HG02943 (cell line): ENCODE measurements around the gene SERAC1.
A peak's percentile ranks its signal among the peaks of the same experiment; 100 is the strongest.
"Not testable (repeated sequence)": the region's sequence is repeated elsewhere in the genome, so short reads cannot be mapped to it uniquely, and the experiment has no call there.

ENCODE experiments used
- ATAC-seq: cut with Tn5 transposase; IDR thresholded peaks from one replicate; pipeline ENCODE4 v1.9.1; 2021; ENCODE audit warnings: mild to moderate bottlenecking, low read depth, moderate library complexity; ENCODE audit not compliant: unreplicated experiment

SERAC1 gene

GRCh38 chr6:158168040-158168289, at the start of gene SERAC1:
Gene SERAC1 (minus strand): TSS chr6:158168262. CDS start chr6:158158363, 9,899 bp downstream.
- ATAC-seq: no peak

- peak; percentile 82 for ATAC-seq
Measured at GRCh38 chr6:158213925-158214674, 46.0 kb upstream of the SERAC1 start.

GRCh38 chr6:158211273-158212055, 43.4 kb upstream of the SERAC1 start:
- no peak for ATAC-seq

GRCh38 chr6:158209582-158210333, 41.7 kb upstream of the SERAC1 start:
- not testable (repeated sequence) for ATAC-seq

GRCh38 chr6:158208226-158209030, 40.4 kb upstream of the SERAC1 start:
- ATAC-seq: not testable (repeated sequence)

GRCh38 chr6:158207422-158207788, 39.3 kb upstream of the SERAC1 start:
- ATAC-seq: no peak

- ATAC-seq: no peak
Measured at GRCh38 chr6:158206740-158207421, 38.8 kb upstream of the SERAC1 start.

- ATAC-seq: no peak
Measured at GRCh38 chr6:158205169-158205944, 37.3 kb upstream of the SERAC1 start.

GRCh38 chr6:158198461-158198860, 30.4 kb upstream of the SERAC1 start:
- ATAC-seq: no peak

- no peak for ATAC-seq
Measured at GRCh38 chr6:158194487-158195280, 26.6 kb upstream of the SERAC1 start.

GRCh38 chr6:158191761-158192160, 23.7 kb upstream of the SERAC1 start:
- ATAC-seq: no peak

- ATAC-seq: no peak
Measured at GRCh38 chr6:158191032-158191431, 23.0 kb upstream of the SERAC1 start.

- ATAC-seq: no peak
Measured at GRCh38 chr6:158188591-158188990, 20.5 kb upstream of the SERAC1 start.

GRCh38 chr6:158185729-158186456, 17.8 kb upstream of the SERAC1 start:
- ATAC-seq: no peak

GRCh38 chr6:158184608-158185007, 16.5 kb upstream of the SERAC1 start:
- no peak for ATAC-seq

- not testable (repeated sequence) for ATAC-seq
Measured at GRCh38 chr6:158183174-158183972, 15.3 kb upstream of the SERAC1 start.

GRCh38 chr6:158177712-158178111, 9.7 kb upstream of the SERAC1 start:
- not testable (repeated sequence) for ATAC-seq
